Calu3 (cell line): ENCODE data around the gene ITPR1. TPM values are rescaled to one million over a fixed set of nuclear protein-coding genes. Genes with fewer than 3 reads are reported as not detected.

Source experiments
- BruUV-seq: library from RNA; stranded (reverse); fragments of 400-500 nt; replicated peaks from 2 replicates; lab custom pipeline; 2021; lab: Mats Ljungman, UMichigan
- CTCF ChIA-PET: fragments of 300-600 bp; sonication (Branson Sonifier 250); formaldehyde crosslinking; loops from one replicate; lab custom pipeline; 2022; ENCODE audit warnings: antibody characterized with exemption; lab: Charles Lee
- DNase-seq: peaks from one replicate; pipeline ENCODE4 v3.0.0; 2022
- H3K27ac Mint-ChIP-seq: one replicate; pipeline ENCODE4 v1.8.0; 2022; ENCODE audit warnings: mixed read lengths; ENCODE audit not compliant: unreplicated experiment
- H3K27me3 Mint-ChIP-seq: one replicate; pipeline ENCODE4 v1.8.0; 2022; ENCODE audit warnings: mixed read lengths; ENCODE audit not compliant: unreplicated experiment
- H3K36me3 Mint-ChIP-seq: one replicate; pipeline ENCODE4 v1.8.0; 2022; ENCODE audit warnings: mild to moderate bottlenecking, moderate library complexity, mixed read lengths; ENCODE audit not compliant: insufficient read depth, unreplicated experiment
- H3K4me1 Mint-ChIP-seq: one replicate; pipeline ENCODE4 v1.8.0; 2022; ENCODE audit warnings: mild to moderate bottlenecking, low read depth, mixed read lengths; ENCODE audit not compliant: unreplicated experiment
- H3K4me3 Mint-ChIP-seq: one replicate; pipeline ENCODE4 v1.8.0; 2022; ENCODE audit warnings: mild to moderate bottlenecking, low read depth, moderate library complexity, mixed read lengths; ENCODE audit not compliant: unreplicated experiment
- H3K9me3 Mint-ChIP-seq: one replicate; pipeline ENCODE4 v1.8.0; 2022; ENCODE audit warnings: low read depth, mixed read lengths; ENCODE audit not compliant: unreplicated experiment
- CTCF ChIP-seq: fragments of 200-600 bp; IDR thresholded peaks from one replicate; pipeline ENCODE4 v1.8.0; 2022; ENCODE audit warnings: antibody characterized with exemption; ENCODE audit not compliant: unreplicated experiment
- intact Hi-C: fragments of 100-400 bp; cut with micrococcal nuclease; formaldehyde crosslinking; loops from one replicate; pipeline ENCODE4 v1.10.0; 2022; ENCODE audit not compliant: unreplicated experiment
- total RNA-seq: library from RNA; stranded (reverse); gene quantifications from 2 replicates; pipeline ENCODE4 v1.2.3, GENCODE V29; 2022

The ITPR1 gene
- total RNA-seq, 1 experiment from 2014 or later, result 4.2 TPM

GRCh38 chr3:4549896-4550295 lies 56.7 kb downstream of the ITPR1 start:
- BruUV-seq, result no TSS peak
- H3K36me3 Mint-ChIP-seq, result no peaks in the 10 kb centered on the region

GRCh38 chr3:4551051-4551711 lies 58.0 kb downstream of the ITPR1 start:
- no peak for TF ChIP-seq CTCF
- no peaks in the 10 kb centered on the region for H3K9me3 Mint-ChIP-seq
- no peak for DNase-seq
- H3K4me3 Mint-ChIP-seq, result no peak overlapping the region
- CTCF ChIA-PET, result no interaction called here
- no peaks in the 10 kb centered on the region for H3K4me1 Mint-ChIP-seq
- intact Hi-C loops, result no loop called here
- no peak overlapping the region for H3K27ac Mint-ChIP-seq
- no peaks in the 10 kb centered on the region for H3K27me3 Mint-ChIP-seq
- BruUV-seq, result no TSS peak
- no peaks in the 10 kb centered on the region for H3K36me3 Mint-ChIP-seq

More at GRCh38 chr3:4549896-4550295, 56.7 kb downstream of the ITPR1 start:
- Mint-ChIP-seq H3K4me1 (no peaks in the 10 kb centered on the region), H3K27ac (no peak overlapping the region), H3K27me3 (no peaks in the 10 kb centered on the region), H3K4me3 (no peak overlapping the region), H3K9me3 (no peaks in the 10 kb centered on the region)
- intact Hi-C loops, result no loop called here
- TF ChIP-seq CTCF, result no peak
- CTCF ChIA-PET, result no interaction called here
- no peak for DNase-seq

- BruUV-seq, result no TSS peak
Observed at GRCh38 chr3:4551794-4552442, 58.8 kb downstream of the ITPR1 start.

GRCh38 chr3:4552811-4553210 lies 59.7 kb downstream of the ITPR1 start:
- no peak overlapping the region for H3K4me3 Mint-ChIP-seq
- no peak for TF ChIP-seq CTCF
- no peak overlapping the region for H3K27ac Mint-ChIP-seq
- no TSS peak for BruUV-seq
- no peaks in the 10 kb centered on the region for H3K9me3 Mint-ChIP-seq
- no peak for DNase-seq
- CTCF ChIA-PET, result no interaction called here
- H3K27me3 Mint-ChIP-seq, result no peaks in the 10 kb centered on the region
- H3K36me3 Mint-ChIP-seq, result no peaks in the 10 kb centered on the region
- no peaks in the 10 kb centered on the region for H3K4me1 Mint-ChIP-seq
- intact Hi-C loops, result no loop called here

More at GRCh38 chr3:4551794-4552442, 58.8 kb downstream of the ITPR1 start:
- Mint-ChIP-seq H3K27ac (no peak overlapping the region), H3K4me1 (no peaks in the 10 kb centered on the region), H3K36me3 (no peaks in the 10 kb centered on the region), H3K4me3 (no peak overlapping the region), H3K9me3 (no peaks in the 10 kb centered on the region), H3K27me3 (no peaks in the 10 kb centered on the region)
- CTCF ChIA-PET, result no interaction called here
- intact Hi-C loops, result no loop called here
- no peak for TF ChIP-seq CTCF
- no peak for DNase-seq
